ENCODE data around the gene VANGL2. TPM values are rescaled to one million over a fixed set of nuclear protein-coding genes. Genes with fewer than 3 reads are reported as not detected.

Gene VANGL2
- total and polyA plus RNA-seq, 4 experiments from 2014 or later, result not detected

- CTCF ChIA-PET (ENCODE audit: partially characterized antibody), result interaction anchor here (1.1 kb wide), 1 partner anchor 349 kb away, joined by 3 read pairs; no protein-coding TSS in a partner anchor
- no peak overlapping the region for H3K27ac ChIP-seq (ENCODE audit: low read depth, low read length)
- no peaks in the 10 kb centered on the region for H3K9me3 Mint-ChIP-seq
Measured at GRCh38 chr1:160419838-160420169, 19.4 kb downstream of the VANGL2 start.

GRCh38 chr1:160420881-160421842, 20.8 kb downstream of the VANGL2 start:
- no peaks in the 10 kb centered on the region for H3K9me3 ChIP-seq (ENCODE audit: control insufficient read depth in 1 of 2, low read length in 2 of 2)
- POLR2A ChIA-PET (ENCODE audit: partially characterized antibody), result interaction anchor here (0.8 kb wide), 1 partner anchor 26 kb away, joined by 3 read pairs; no protein-coding TSS in a partner anchor
- peak overlapping the region in 1 of 7 donors; percentile 59 for H3K27ac Mint-ChIP-seq
- intact Hi-C loops (cut with micrococcal nuclease), result no loop called here
- no peak overlapping the region for H3K4me3 Mint-ChIP-seq
- no peaks in the 10 kb centered on the region for H3K36me3 ChIP-seq (ENCODE audit: insufficient read depth, low read length)
- no peaks in the 10 kb centered on the region for H3K27me3 ChIP-seq (ENCODE audit: insufficient read depth, low read length)
- CTCF ChIA-PET (ENCODE audit: partially characterized antibody), result no interaction called here
- no peaks in the 10 kb centered on the region for H3K36me3 Mint-ChIP-seq
- H3K4me1 ChIP-seq (ENCODE audit: insufficient read depth, low read length), result no peaks in the 10 kb centered on the region
- DNase-seq, result no peak
- no peaks in the 10 kb centered on the region for H3K9me3 Mint-ChIP-seq
- no peak overlapping the region for H3K4me3 ChIP-seq (ENCODE audit: low read length in 2 of 2)
- H3K27me3 Mint-ChIP-seq, result peaks cover 0 to 5% of the 10 kb centered on the region in 2 donors
- no peaks in the 10 kb centered on the region for H3K4me1 Mint-ChIP-seq
- no peak overlapping the region for H3K27ac ChIP-seq (ENCODE audit: low read depth, low read length)

More at GRCh38 chr1:160419838-160420169, 19.4 kb downstream of the VANGL2 start:
- no peaks in the 10 kb centered on the region for H3K36me3 Mint-ChIP-seq
- Histone ChIP-seq H3K9me3 (ENCODE audit: control insufficient read depth in 1 of 2, low read length in 2 of 2) (no peaks in the 10 kb centered on the region), H3K27me3 (ENCODE audit: insufficient read depth, low read length) (no peaks in the 10 kb centered on the region), H3K4me1 (ENCODE audit: insufficient read depth, low read length) (no peaks in the 10 kb centered on the region), H3K36me3 (ENCODE audit: insufficient read depth, low read length) (no peaks in the 10 kb centered on the region), H3K4me3 (ENCODE audit: low read length in 2 of 2) (no peak overlapping the region)
- no peak overlapping the region for H3K4me3 Mint-ChIP-seq
- no peak for DNase-seq
- intact Hi-C loops (cut with micrococcal nuclease), result no loop called here
- H3K27ac Mint-ChIP-seq, result no peak overlapping the region
- POLR2A ChIA-PET (ENCODE audit: partially characterized antibody), result interaction anchor here (1.2 kb wide), 1 partner anchor 9 kb away, joined by 4 read pairs; no protein-coding TSS in a partner anchor
- no peaks in the 10 kb centered on the region for H3K4me1 Mint-ChIP-seq
- H3K27me3 Mint-ChIP-seq, result peaks cover 0 to 7% of the 10 kb centered on the region in 2 donors

GRCh38 chr1:160421881-160422280, 21.5 kb downstream of the VANGL2 start:
- Mint-ChIP-seq H3K4me3 (no peak overlapping the region), H3K9me3 (no peaks in the 10 kb centered on the region), H3K36me3 (no peaks in the 10 kb centered on the region), H3K27me3 (peaks cover 0 to 5% of the 10 kb centered on the region in 2 donors), H3K4me1 (no peaks in the 10 kb centered on the region), H3K27ac (peak overlapping the region in 1 of 7 donors; percentile 59)
- ChIA-PET CTCF (ENCODE audit: partially characterized antibody) (no interaction called here), POLR2A (ENCODE audit: partially characterized antibody) (interaction anchor here (0.8 kb wide), 1 partner anchor 25 kb away, joined by 3 read pairs; no protein-coding TSS in a partner anchor)
- no peak overlapping the region for H3K27ac ChIP-seq (ENCODE audit: low read depth, low read length)
- intact Hi-C loops (cut with micrococcal nuclease), result no loop called here
- no peak for DNase-seq
- peaks cover 4% of the 10 kb centered on the region for H3K4me1 ChIP-seq (ENCODE audit: insufficient read depth, low read length)
- H3K27me3 ChIP-seq (ENCODE audit: insufficient read depth, low read length), result no peaks in the 10 kb centered on the region
- H3K9me3 ChIP-seq (ENCODE audit: control insufficient read depth in 1 of 2, low read length in 2 of 2), result no peaks in the 10 kb centered on the region
- H3K4me3 ChIP-seq (ENCODE audit: low read length in 2 of 2), result no peak overlapping the region
- no peaks in the 10 kb centered on the region for H3K36me3 ChIP-seq (ENCODE audit: insufficient read depth, low read length)

- H3K9me3 Mint-ChIP-seq, result no peaks in the 10 kb centered on the region
- H3K27me3 Mint-ChIP-seq, result peaks cover 0 to 5% of the 10 kb centered on the region in 2 donors
- H3K4me1 ChIP-seq (ENCODE audit: insufficient read depth, low read length), result peaks cover 23% of the 10 kb centered on the region
- DNase-seq, result no peak
- H3K4me1 Mint-ChIP-seq, result peaks cover 13 to 16% (median 15%) of the 10 kb centered on the region in 4 donors
- ChIA-PET POLR2A (ENCODE audit: partially characterized antibody) (interaction anchor here (1.6 kb wide), 1 partner anchor 183 kb away, joined by 3 read pairs; no protein-coding TSS in a partner anchor), CTCF (ENCODE audit: partially characterized antibody) (interaction anchor here (0.6 kb wide), 1 partner anchor 410 kb away, joined by 3 read pairs; no protein-coding TSS in a partner anchor)
- H3K4me3 Mint-ChIP-seq, result no peak overlapping the region
- H3K36me3 Mint-ChIP-seq, result no peaks in the 10 kb centered on the region
- peak overlapping the region in 2 of 7 donors; percentile 20 to 67 for H3K27ac Mint-ChIP-seq
- no peaks in the 10 kb centered on the region for H3K9me3 ChIP-seq (ENCODE audit: control insufficient read depth in 1 of 2, low read length in 2 of 2)
- H3K27ac ChIP-seq (ENCODE audit: low read depth, low read length), result no peak overlapping the region
- H3K4me3 ChIP-seq (ENCODE audit: low read length in 2 of 2), result no peak overlapping the region
- intact Hi-C loops (cut with micrococcal nuclease), result no loop called here
- H3K36me3 ChIP-seq (ENCODE audit: insufficient read depth, low read length), result no peaks in the 10 kb centered on the region
- H3K27me3 ChIP-seq (ENCODE audit: insufficient read depth, low read length), result no peaks in the 10 kb centered on the region
Measured at GRCh38 chr1:160423966-160424365, 23.6 kb downstream of the VANGL2 start.

- CTCF ChIA-PET (ENCODE audit: partially characterized antibody), result no interaction called here
- POLR2A ChIA-PET (ENCODE audit: partially characterized antibody), result interaction anchor here (1.6 kb wide), 1 partner anchor 180 kb away, joined by 6 read pairs; no protein-coding TSS in a partner anchor
- H3K4me3 Mint-ChIP-seq, result no peak overlapping the region
- Histone ChIP-seq H3K4me1 (ENCODE audit: insufficient read depth, low read length) (peaks cover 41% of the 10 kb centered on the region), H3K9me3 (ENCODE audit: control insufficient read depth in 1 of 2, low read length in 2 of 2) (no peaks in the 10 kb centered on the region), H3K27me3 (ENCODE audit: insufficient read depth, low read length) (no peaks in the 10 kb centered on the region), H3K4me3 (ENCODE audit: low read length in 2 of 2) (no peak overlapping the region), H3K27ac (ENCODE audit: low read depth, low read length) (no peak overlapping the region), H3K36me3 (ENCODE audit: insufficient read depth, low read length) (no peaks in the 10 kb centered on the region)
- peak overlapping the region in 5 of 7 donors; percentile 30 to 62 (median 41) for H3K27ac Mint-ChIP-seq
- DNase-seq, result no peak
- intact Hi-C loops (cut with micrococcal nuclease), result no loop called here
- no peaks in the 10 kb centered on the region for H3K9me3 Mint-ChIP-seq
- H3K4me1 Mint-ChIP-seq, result peaks cover 30 to 35% (median 33%) of the 10 kb centered on the region in 4 donors
- peaks cover 0 to 5% of the 10 kb centered on the region in 2 donors for H3K27me3 Mint-ChIP-seq
- H3K36me3 Mint-ChIP-seq, result no peaks in the 10 kb centered on the region
Measured at GRCh38 chr1:160425847-160426246, 25.5 kb downstream of the VANGL2 start.

GRCh38 chr1:160427625-160428024, 27.3 kb downstream of the VANGL2 start:
- Mint-ChIP-seq H3K27me3 (no peaks in the 10 kb centered on the region), H3K36me3 (no peaks in the 10 kb centered on the region), H3K27ac (peak overlapping the region; percentile 76 to 95 (median 94)), H3K4me3 (peak overlapping the region in 3 of 8 donors; percentile 40 to 69 (median 65)), H3K9me3 (no peaks in the 10 kb centered on the region), H3K4me1 (peaks cover 43 to 53% (median 48%) of the 10 kb centered on the region in 4 donors)
- POLR2A ChIA-PET (ENCODE audit: partially characterized antibody), result interaction anchor here (1.1 to 1.9 kb wide), 4 partner anchors 58 to 153 kb away, joined by 4 to 10 read pairs (median 6); partner anchors contain the start of gene CD84
- CTCF ChIA-PET (ENCODE audit: partially characterized antibody), result interaction anchor here (1.0 to 5.9 kb wide), 9 partner anchors 9 to 180 kb away, joined by 3 to 115 read pairs (median 6); no protein-coding TSS in a partner anchor
- Histone ChIP-seq H3K27me3 (ENCODE audit: insufficient read depth, low read length) (no peaks in the 10 kb centered on the region), H3K27ac (ENCODE audit: low read depth, low read length) (peak overlapping the region; percentile 55), H3K36me3 (ENCODE audit: insufficient read depth, low read length) (no peaks in the 10 kb centered on the region), H3K4me1 (ENCODE audit: insufficient read depth, low read length) (peaks cover 59% of the 10 kb centered on the region), H3K4me3 (ENCODE audit: low read length in 2 of 2) (no peak overlapping the region), H3K9me3 (ENCODE audit: control insufficient read depth in 1 of 2, low read length in 2 of 2) (no peaks in the 10 kb centered on the region)
- intact Hi-C loops (cut with micrococcal nuclease), result loop anchor here (1.0 to 2.0 kb wide), 3 partner anchors 57 to 180 kb away; partner anchors contain the start of gene SLAMF6
- DNase-seq, result no peak

- POLR2A ChIA-PET (ENCODE audit: partially characterized antibody), result interaction anchor here (0.6 to 5.2 kb wide), 25 partner anchors 8 to 237 kb away, joined by 3 to 53 read pairs (median 4); partner anchors contain the start of genes CD84, SLAMF1 and SLAMF6
- peaks cover 63% of the 10 kb centered on the region for H3K4me1 ChIP-seq (ENCODE audit: insufficient read depth, low read length)
- H3K36me3 ChIP-seq (ENCODE audit: insufficient read depth, low read length), result no peaks in the 10 kb centered on the region
- no peak overlapping the region for H3K4me3 ChIP-seq (ENCODE audit: low read length in 2 of 2)
- H3K27me3 Mint-ChIP-seq, result no peaks in the 10 kb centered on the region
- no peaks in the 10 kb centered on the region for H3K9me3 Mint-ChIP-seq
- peak overlapping the region; percentile 76 to 95 (median 94) for H3K27ac Mint-ChIP-seq
- intact Hi-C loops (cut with micrococcal nuclease), result loop anchor here (1.0 to 2.0 kb wide), 3 partner anchors 57 to 179 kb away; partner anchors contain the start of gene SLAMF6
- H3K4me1 Mint-ChIP-seq, result peaks cover 48 to 57% (median 52%) of the 10 kb centered on the region in 4 donors
- H3K36me3 Mint-ChIP-seq, result no peaks in the 10 kb centered on the region
- no peaks in the 10 kb centered on the region for H3K9me3 ChIP-seq (ENCODE audit: control insufficient read depth in 1 of 2, low read length in 2 of 2)
- peak overlapping the region; percentile 55 for H3K27ac ChIP-seq (ENCODE audit: low read depth, low read length)
- no peak for DNase-seq
- CTCF ChIA-PET (ENCODE audit: partially characterized antibody), result interaction anchor here (0.7 to 5.9 kb wide), 45 partner anchors 9 to 293 kb away, joined by 3 to 115 read pairs (median 5); no protein-coding TSS in a partner anchor
- no peaks in the 10 kb centered on the region for H3K27me3 ChIP-seq (ENCODE audit: insufficient read depth, low read length)
- H3K4me3 Mint-ChIP-seq, result peak overlapping the region in 6 of 8 donors; percentile 40 to 69 (median 56)
Measured at GRCh38 chr1:160428053-160428452, 27.7 kb downstream of the VANGL2 start.
